CD8-positive, alpha-beta memory T cell (primary cell): ENCODE results near the gene POLR1C. TPM values are rescaled to one million over a fixed set of nuclear protein-coding genes. Genes with fewer than 3 reads are reported as not detected.
"Not testable (repeated sequence)": the region's sequence is repeated elsewhere in the genome, so short reads cannot be mapped to it uniquely, and the experiment has no call there.

Source experiments
- CTCF ChIA-PET: fragments of 350-600 bp; sonication (Branson Sonifier 250); formaldehyde crosslinking; loops from one replicate; lab custom pipeline; 2021; ENCODE audit warnings: antibody characterized with exemption; lab: Charles Lee
- POLR2A ChIA-PET: fragments of 350-600 bp; sonication (Branson Sonifier 250); formaldehyde crosslinking; loops from one replicate; lab custom pipeline; 2021; ENCODE audit warnings: antibody characterized with exemption; lab: Charles Lee
- DNase-seq, 5 donors: peaks; one replicate each; pipeline versions ENCODE4 v3.0.0 to v3.0.0-alpha.2; 2020 to 2022; ENCODE audit warnings: mixed read lengths in 1 of 5
- H3K27ac ChIP-seq: one replicate; pipeline ENCODE4 v1.7.0; 2013; ENCODE audit warnings: low read depth, mild to moderate bottlenecking, low read length, moderate library complexity
- H3K27me3 ChIP-seq: 2 replicates; pipeline ENCODE4 v1.7.0; 2013; ENCODE audit warnings: low read length, mild to moderate bottlenecking; ENCODE audit not compliant: insufficient read depth, poor library complexity, severe bottlenecking
- H3K36me3 ChIP-seq: 2 replicates; pipeline ENCODE4 v1.7.0; 2013; ENCODE audit warnings: mild to moderate bottlenecking, low read length, moderate library complexity; ENCODE audit not compliant: insufficient read depth
- H3K4me1 ChIP-seq: 2 replicates; pipeline ENCODE4 v1.7.0; 2013; ENCODE audit warnings: mild to moderate bottlenecking, low read length, moderate library complexity; ENCODE audit not compliant: insufficient read depth
- H3K4me3 ChIP-seq: 2 replicates; pipeline ENCODE4 v1.7.0; 2013; ENCODE audit warnings: mild to moderate bottlenecking, low read length
- H3K9me3 ChIP-seq: 2 replicates; pipeline ENCODE4 v1.7.0; 2013; ENCODE audit warnings: mild to moderate bottlenecking, low read length
- H3K27ac Mint-ChIP-seq, 8 donors: one replicate each; pipeline ENCODE4 v1.8.0; 2020 to 2021; ENCODE audit warnings: mixed read lengths in 8 of 8, mild to moderate bottlenecking in 6 of 8, inconsistent platforms in 3 of 8, moderate library complexity in 3 of 8
- H3K27me3 Mint-ChIP-seq, 2 donors: one replicate each; pipeline ENCODE4 v1.8.0; 2020 to 2021; ENCODE audit warnings: mixed read lengths in 2 of 2, mild to moderate bottlenecking in 1 of 2, moderate library complexity in 1 of 2
- H3K36me3 Mint-ChIP-seq, 3 donors: one replicate each; pipeline ENCODE4 v1.8.0; 2020 to 2021; ENCODE audit warnings: mixed read lengths in 3 of 3, inconsistent platforms in 1 of 3, mild to moderate bottlenecking in 1 of 3
- H3K4me1 Mint-ChIP-seq, 3 donors: one replicate each; pipeline ENCODE4 v1.8.0; 2020 to 2021; ENCODE audit warnings: mixed read lengths in 3 of 3, inconsistent platforms in 1 of 3, mild to moderate bottlenecking in 1 of 3
- H3K4me3 Mint-ChIP-seq, 7 donors: one replicate each; pipeline ENCODE4 v1.8.0; 2020 to 2021; ENCODE audit warnings: mixed read lengths in 7 of 7, mild to moderate bottlenecking in 6 of 7, moderate library complexity in 4 of 7, inconsistent platforms in 2 of 7
- H3K9me3 Mint-ChIP-seq, 5 donors: one replicate each; pipeline ENCODE4 v1.8.0; 2020 to 2022; ENCODE audit warnings: mixed read lengths in 5 of 5, mild to moderate bottlenecking in 3 of 5, moderate library complexity in 2 of 5, inconsistent platforms in 1 of 5
- polyA plus RNA-seq: library from polyadenylated mRNA; unstranded; fragments of 300-500 nt; fragmentation: Illumina TruSeq; gene quantifications from one replicate; pipeline ENCODE4 v1.2.3, GENCODE V29; 2021
- total RNA-seq, 2 experiments: library from RNA; stranded (reverse); gene quantifications; one replicate each; pipeline ENCODE4 v1.2.3, GENCODE V29; 2021

POLR1C gene
- total and polyA plus RNA-seq, 3 experiments from 2014 or later, result 19.6 to 124 (median 122) TPM

- peaks cover 11% of the 10 kb centered on the region for H3K36me3 ChIP-seq
- POLR2A ChIA-PET, result interaction anchor here (0.8 to 1.9 kb wide), 2 partner anchors 16 to 17 kb away, joined by 6 to 14 read pairs; partner anchors contain the start of genes LRRC73 and TJAP1
- H3K4me3 ChIP-seq, result no peak overlapping the region
- no peaks in the 10 kb centered on the region for H3K27me3 Mint-ChIP-seq
- H3K27me3 ChIP-seq, result no peaks in the 10 kb centered on the region
- H3K27ac Mint-ChIP-seq, result peak overlapping the region in 7 of 8 donors; percentile 23 to 88 (median 81)
- no peaks in the 10 kb centered on the region for H3K9me3 ChIP-seq
- peak overlapping the region in 1 of 7 donors; percentile 42 for H3K4me3 Mint-ChIP-seq
- no peak overlapping the region for H3K27ac ChIP-seq
- CTCF ChIA-PET, result interaction anchor here (0.7 to 10.1 kb wide), 5 partner anchors 10 to 40 kb away, joined by 3 to 93 read pairs (median 10); partner anchors contain the start of genes DLK2 and TJAP1
- DNase-seq, result no peak
- peaks cover 26 to 48% (median 31%) of the 10 kb centered on the region in 3 donors for H3K4me1 Mint-ChIP-seq
- H3K9me3 Mint-ChIP-seq, result no peaks in the 10 kb centered on the region
- H3K36me3 Mint-ChIP-seq, result peaks cover 0 to 38% (median 3%) of the 10 kb centered on the region in 3 donors
- peaks cover 22% of the 10 kb centered on the region for H3K4me1 ChIP-seq
These were observed 22.6 kb upstream of the POLR1C start for GRCh38 chr6:43494321-43494720.

GRCh38 chr6:43494766-43495165 is 22.1 kb upstream of the POLR1C start:
- H3K9me3 ChIP-seq, result no peaks in the 10 kb centered on the region
- no peaks in the 10 kb centered on the region for H3K27me3 ChIP-seq
- Mint-ChIP-seq H3K27ac (peak overlapping the region in 7 of 8 donors; percentile 58 to 92 (median 87)), H3K9me3 (no peaks in the 10 kb centered on the region), H3K27me3 (no peaks in the 10 kb centered on the region), H3K36me3 (peaks cover 0 to 40% (median 3%) of the 10 kb centered on the region in 3 donors), H3K4me3 (peak overlapping the region in 1 of 7 donors; percentile 72), H3K4me1 (peaks cover 26 to 48% (median 31%) of the 10 kb centered on the region in 3 donors)
- no peak overlapping the region for H3K4me3 ChIP-seq
- DNase-seq, result no peak
- ChIA-PET CTCF (interaction anchor here (0.7 to 10.1 kb wide), 7 partner anchors 8 to 89 kb away, joined by 3 to 93 read pairs (median 9); partner anchors contain the start of genes DLK2 and TJAP1), POLR2A (interaction anchor here (0.8 to 1.9 kb wide), 2 partner anchors 15 to 17 kb away, joined by 6 to 14 read pairs; partner anchors contain the start of genes LRRC73 and TJAP1)
- peaks cover 15% of the 10 kb centered on the region for H3K36me3 ChIP-seq
- peak overlapping the region; percentile 16 for H3K27ac ChIP-seq
- H3K4me1 ChIP-seq, result peaks cover 22% of the 10 kb centered on the region

GRCh38 chr6:43495409-43495941 is 21.4 kb upstream of the POLR1C start:
- Mint-ChIP-seq H3K4me3 (peak overlapping the region in 6 of 7 donors; percentile 33 to 72 (median 63)), H3K27ac (peak overlapping the region in 7 of 8 donors; percentile 54 to 92 (median 88)), H3K36me3 (peaks cover 0 to 40% (median 0%) of the 10 kb centered on the region in 3 donors), H3K27me3 (no peaks in the 10 kb centered on the region), H3K9me3 (no peaks in the 10 kb centered on the region), H3K4me1 (peaks cover 26 to 41% (median 28%) of the 10 kb centered on the region in 3 donors)
- POLR2A ChIA-PET, result interaction anchor here (1.9 kb wide), 1 partner anchor 18 kb away, joined by 6 read pairs; the partner anchor contains the start of gene TJAP1
- DNase-seq, result peak in 1 of 5 donors; percentile 57
- Histone ChIP-seq H3K9me3 (no peaks in the 10 kb centered on the region), H3K4me3 (no peak overlapping the region), H3K27ac (no peak overlapping the region), H3K36me3 (peaks cover 21% of the 10 kb centered on the region), H3K4me1 (peaks cover 22% of the 10 kb centered on the region), H3K27me3 (no peaks in the 10 kb centered on the region)
- CTCF ChIA-PET, result interaction anchor here (0.7 to 10.1 kb wide), 8 partner anchors 9 to 90 kb away, joined by 3 to 93 read pairs (median 8); partner anchors contain the start of genes DLK2 and TJAP1

- H3K27me3 Mint-ChIP-seq, result no peaks in the 10 kb centered on the region
- POLR2A ChIA-PET, result no interaction called here
- Histone ChIP-seq H3K27me3 (no peaks in the 10 kb centered on the region), H3K27ac (no peak overlapping the region), H3K4me3 (no peak overlapping the region), H3K36me3 (peaks cover 27% of the 10 kb centered on the region), H3K9me3 (no peaks in the 10 kb centered on the region), H3K4me1 (peaks cover 22% of the 10 kb centered on the region)
- CTCF ChIA-PET, result interaction anchor here (0.7 to 10.1 kb wide), 6 partner anchors 8 to 233 kb away, joined by 3 to 93 read pairs (median 8); partner anchors contain the start of genes DLK2 and TJAP1
- H3K4me1 Mint-ChIP-seq, result peaks cover 26 to 41% (median 28%) of the 10 kb centered on the region in 3 donors
- H3K36me3 Mint-ChIP-seq, result peaks cover 0 to 49% (median 2%) of the 10 kb centered on the region in 3 donors
- DNase-seq, result no peak
- peak overlapping the region in 5 of 8 donors; percentile 33 to 86 (median 62) for H3K27ac Mint-ChIP-seq
- no peaks in the 10 kb centered on the region for H3K9me3 Mint-ChIP-seq
- no peak overlapping the region for H3K4me3 Mint-ChIP-seq
These were observed 20.3 kb upstream of the POLR1C start for GRCh38 chr6:43496370-43497128.

DNA sequence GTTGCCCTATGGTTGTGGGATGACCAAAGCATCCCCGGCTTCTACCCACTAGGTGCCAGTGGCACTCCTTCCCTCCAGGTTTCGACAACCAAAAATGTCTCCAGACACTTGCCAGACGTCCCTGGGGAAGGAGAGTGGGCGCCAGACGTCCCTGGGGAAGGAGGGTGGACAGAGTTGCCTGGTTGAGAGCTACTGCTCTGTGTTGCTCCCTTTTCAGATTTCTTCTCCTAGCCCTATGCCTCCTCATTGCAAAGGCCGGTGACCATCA is 19.8 kb upstream of the POLR1C start:
- no peak for DNase-seq
- H3K4me1 Mint-ChIP-seq, result peaks cover 26 to 38% (median 28%) of the 10 kb centered on the region in 3 donors
- POLR2A ChIA-PET, result no interaction called here
- peaks cover 4 to 54% (median 7%) of the 10 kb centered on the region in 3 donors for H3K36me3 Mint-ChIP-seq
- no peaks in the 10 kb centered on the region for H3K9me3 ChIP-seq
- H3K27me3 ChIP-seq, result no peaks in the 10 kb centered on the region
- H3K27ac Mint-ChIP-seq, result peak overlapping the region in 6 of 8 donors; percentile 33 to 83 (median 62)
- peaks cover 27% of the 10 kb centered on the region for H3K36me3 ChIP-seq
- H3K4me1 ChIP-seq, result peaks cover 22% of the 10 kb centered on the region
- H3K27ac ChIP-seq, result no peak overlapping the region
- CTCF ChIA-PET, result interaction anchor here (0.7 to 10.1 kb wide), 3 partner anchors 8 to 233 kb away, joined by 3 to 93 read pairs (median 3); no protein-coding TSS in a partner anchor
- no peak overlapping the region for H3K4me3 ChIP-seq
- H3K4me3 Mint-ChIP-seq, result no peak overlapping the region
- H3K9me3 Mint-ChIP-seq, result no peaks in the 10 kb centered on the region
- no peaks in the 10 kb centered on the region for H3K27me3 Mint-ChIP-seq

- no peaks in the 10 kb centered on the region for H3K27me3 ChIP-seq
- ChIA-PET POLR2A (interaction anchor here (0.5 kb wide), 1 partner anchor 153 kb away, joined by 3 read pairs; no protein-coding TSS in a partner anchor), CTCF (interaction anchor here (10.1 kb wide), 1 partner anchor 7 kb away, joined by 93 read pairs; no protein-coding TSS in a partner anchor)
- Mint-ChIP-seq H3K27ac (peak overlapping the region in 3 of 8 donors; percentile 66 to 83 (median 77)), H3K4me1 (peaks cover 24 to 34% (median 26%) of the 10 kb centered on the region in 3 donors), H3K4me3 (no peak overlapping the region), H3K9me3 (no peaks in the 10 kb centered on the region), H3K36me3 (peaks cover 4 to 57% (median 10%) of the 10 kb centered on the region in 3 donors), H3K27me3 (no peaks in the 10 kb centered on the region)
- H3K36me3 ChIP-seq, result peaks cover 27% of the 10 kb centered on the region
- DNase-seq, result no peak
- no peak overlapping the region for H3K27ac ChIP-seq
- no peaks in the 10 kb centered on the region for H3K9me3 ChIP-seq
- peaks cover 22% of the 10 kb centered on the region for H3K4me1 ChIP-seq
- H3K4me3 ChIP-seq, result no peak overlapping the region
These were observed 19.2 kb upstream of the POLR1C start for GRCh38 chr6:43497689-43498088.

GRCh38 chr6:43498291-43498690 is 18.6 kb upstream of the POLR1C start:
- CTCF ChIA-PET, result interaction anchor here (1.2 to 10.1 kb wide), 2 partner anchors 7 to 12 kb away, joined by 3 to 93 read pairs; partner anchors contain the start of gene LRRC73
- H3K27ac ChIP-seq, DNase-seq, H3K4me3 ChIP-seq, H3K9me3 Mint-ChIP-seq, H3K27me3 Mint-ChIP-seq, H3K27me3 ChIP-seq, H3K4me3 Mint-ChIP-seq, POLR2A ChIA-PET, H3K9me3 ChIP-seq: not testable (repeated sequence)
- Histone ChIP-seq H3K4me1 (peaks cover 22% of the 10 kb centered on the region), H3K36me3 (peaks cover 31% of the 10 kb centered on the region)
- H3K4me1 Mint-ChIP-seq, result peaks cover 20 to 28% (median 21%) of the 10 kb centered on the region in 3 donors
- H3K27ac Mint-ChIP-seq, result peak overlapping the region in 1 of 8 donors; percentile 80
- peaks cover 4 to 59% (median 12%) of the 10 kb centered on the region in 3 donors for H3K36me3 Mint-ChIP-seq
